ENCODE results near the gene CACNA1C.
"Not testable (repeated sequence)": the region's sequence is repeated elsewhere in the genome, so short reads cannot be mapped to it uniquely, and the experiment has no call there.

Gene CACNA1C

GRCh38 chr12:2113119-2113912 lies 60.5 kb downstream of the CACNA1C start:
- no peak for DNase-seq

GRCh38 chr12:2114071-2114470 lies 61.3 kb downstream of the CACNA1C start:
- no peak for DNase-seq

- DNase-seq, result no peak
These were observed 62.5 kb downstream of the CACNA1C start for GRCh38 chr12:2115101-2115845.

- DNase-seq, result no peak
These were observed 64.8 kb downstream of the CACNA1C start for GRCh38 chr12:2117541-2117940.

GRCh38 chr12:2118061-2118460 lies 65.3 kb downstream of the CACNA1C start:
- DNase-seq, result no peak

- no peak for DNase-seq
These were observed 65.9 kb downstream of the CACNA1C start for GRCh38 chr12:2118481-2119255.

- no peak for DNase-seq
These were observed 66.5 kb downstream of the CACNA1C start for GRCh38 chr12:2119266-2119665.

- no peak for DNase-seq
These were observed 68.4 kb downstream of the CACNA1C start for GRCh38 chr12:2120982-2121758.

- DNase-seq, result no peak
These were observed 71.8 kb downstream of the CACNA1C start for GRCh38 chr12:2124466-2125023.

GRCh38 chr12:2125651-2126522 lies 73.1 kb downstream of the CACNA1C start:
- no peak for DNase-seq

GRCh38 chr12:2126676-2127406 lies 74.1 kb downstream of the CACNA1C start:
- DNase-seq, result no peak

- DNase-seq, result no peak
These were observed 76.3 kb downstream of the CACNA1C start for GRCh38 chr12:2129076-2129475.

- not testable (repeated sequence) for DNase-seq
These were observed 83.1 kb downstream of the CACNA1C start for GRCh38 chr12:2135661-2136418.

GRCh38 chr12:2136901-2137300 lies 84.1 kb downstream of the CACNA1C start:
- no peak for DNase-seq

GRCh38 chr12:2137711-2138110 lies 84.9 kb downstream of the CACNA1C start:
- DNase-seq, result no peak

- DNase-seq, result no peak
These were observed 85.5 kb downstream of the CACNA1C start for GRCh38 chr12:2138294-2138693.

GRCh38 chr12:2138871-2139308 lies 86.1 kb downstream of the CACNA1C start:
- no peak for DNase-seq

GRCh38 chr12:2139651-2140050 lies 86.9 kb downstream of the CACNA1C start:
- DNase-seq, result no peak

GRCh38 chr12:2140858-2141519 lies 88.2 kb downstream of the CACNA1C start:
- DNase-seq, result no peak
